HFF-Myc (cell line): ENCODE results near the gene TTC9.
A peak's percentile ranks its signal among the peaks of the same experiment; 100 is the strongest.

Experiments used
- DNase-seq: peaks from one replicate; pipeline ENCODE4 v3.0.0-alpha.2; 2011; ENCODE audit warnings: low read depth; ENCODE audit errors: extremely low read depth
- H3K4me3 ChIP-seq: replicated peaks from 2 replicates; pipeline ENCODE4 v1.5.1; 2011; ENCODE audit warnings: low read depth, mild to moderate bottlenecking, control low read depth, low read length
- CTCF ChIP-seq: IDR thresholded peaks from 2 replicates; pipeline ENCODE4 v1.5.1; 2012; ENCODE audit warnings: mild to moderate bottlenecking, low read depth, low read length, control low read depth; ENCODE audit errors: missing control alignments

Gene TTC9

GRCh38 chr14:70601162-70601561, 40.6 kb upstream of the TTC9 start:
- no peak for DNase-seq
- no peak for TF ChIP-seq CTCF
- H3K4me3 ChIP-seq, result peak overlapping the region; percentile 44

- H3K4me3 ChIP-seq, result no peak overlapping the region
- no peak for TF ChIP-seq CTCF
- no peak for DNase-seq
Observed at GRCh38 chr14:70602254-70602653, 39.5 kb upstream of the TTC9 start.

- no peak for TF ChIP-seq CTCF
- H3K4me3 ChIP-seq, result no peak overlapping the region
- DNase-seq, result no peak
Observed at GRCh38 chr14:70611216-70611615, 30.5 kb upstream of the TTC9 start.

- no peak for DNase-seq
- H3K4me3 ChIP-seq, result no peak overlapping the region
- no peak for TF ChIP-seq CTCF
Observed at GRCh38 chr14:70616646-70617045, 25.1 kb upstream of the TTC9 start.

- TF ChIP-seq CTCF, result no peak
- H3K4me3 ChIP-seq, result no peak overlapping the region
- no peak for DNase-seq
Observed at GRCh38 chr14:70618314-70618713, 23.4 kb upstream of the TTC9 start.

GRCh38 chr14:70619708-70620107, 22.0 kb upstream of the TTC9 start:
- no peak for TF ChIP-seq CTCF
- no peak for DNase-seq
- no peak overlapping the region for H3K4me3 ChIP-seq

GRCh38 chr14:70622111-70622712, 19.5 kb upstream of the TTC9 start:
- TF ChIP-seq CTCF, result peak; percentile 73
- no peak overlapping the region for H3K4me3 ChIP-seq
- no peak for DNase-seq
